HS-27A (cell line): Measurements from ENCODE around the gene NLRP11.
"Not testable (repeated sequence)": the region's sequence is repeated elsewhere in the genome, so short reads cannot be mapped to it uniquely, and the experiment has no call there.

Experiments
- DNase-seq: peaks from one replicate; pipeline ENCODE4 v3.0.0-alpha.2; 2012; ENCODE audit warnings: low read depth, missing footprints

The NLRP11 gene

GRCh38 chr19:55777528-55777927, 54.3 kb downstream of the NLRP11 start:
- no peak for DNase-seq

GRCh38 chr19:55769632-55770031, 62.2 kb downstream of the NLRP11 start:
- not testable (repeated sequence) for DNase-seq

GRCh38 chr19:55768818-55769217, 63.0 kb downstream of the NLRP11 start, which contains the start of gene RFPL4AL1:
Gene RFPL4AL1 (plus strand): TSS chr19:55769118. CDS start chr19:55771805, 2,687 bp downstream.
- DNase-seq = not testable (repeated sequence)

- DNase-seq = no peak
These were observed 65.3 kb downstream of the NLRP11 start for GRCh38 chr19:55766466-55766865.

DNA sequence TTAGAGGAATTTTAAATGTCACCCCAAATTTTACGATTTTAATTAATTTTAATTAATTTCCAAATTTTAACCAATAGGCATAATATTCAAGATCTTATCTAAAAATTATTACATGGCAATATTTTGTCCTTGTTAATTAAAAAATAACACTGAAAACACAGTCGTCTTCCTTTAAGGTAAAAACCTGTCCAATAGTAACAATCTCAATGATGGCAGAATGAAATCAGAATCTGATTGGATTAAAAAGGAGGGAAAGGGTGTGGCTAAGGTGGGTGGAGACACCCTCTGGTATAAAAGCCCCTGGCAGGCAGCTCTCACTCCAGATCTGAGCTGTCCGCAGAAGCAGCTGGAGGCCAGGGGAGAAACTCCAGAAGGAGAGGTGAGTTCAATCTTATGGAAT, 73.0 kb downstream of the NLRP11 start, which contains the start of gene RFPL4A:
Gene RFPL4A (plus strand): TSS at position 301 of the 400 bp plus-strand sequence. CDS start 2,704 bp downstream, outside the sequence.
- not testable (repeated sequence) for DNase-seq

- not testable (repeated sequence) for DNase-seq
These were observed 75.0 kb downstream of the NLRP11 start for GRCh38 chr19:55756808-55757207.

- no peak for DNase-seq
These were observed 78.4 kb downstream of the NLRP11 start for GRCh38 chr19:55753401-55753800.

- DNase-seq = no peak
These were observed 81.1 kb downstream of the NLRP11 start for GRCh38 chr19:55750715-55751114.

DNA sequence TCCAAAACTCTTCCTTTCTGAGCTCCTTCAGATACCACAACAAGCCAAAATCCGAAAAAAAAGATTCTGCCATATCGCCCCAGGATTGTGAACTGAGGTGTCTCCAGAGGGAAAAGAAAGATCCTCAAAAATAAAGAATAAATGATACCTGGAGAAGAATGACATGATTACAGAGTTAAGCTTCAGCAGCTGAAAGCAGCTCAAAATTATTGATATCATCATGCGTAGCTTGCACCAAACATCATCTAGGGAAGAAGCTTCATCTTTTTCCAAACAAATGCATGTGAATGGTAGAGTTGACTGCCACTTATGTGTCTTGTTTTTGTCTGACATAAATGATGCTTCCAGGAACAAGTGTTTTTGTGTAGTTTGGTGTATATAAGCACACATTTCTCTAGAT, 93.5 kb downstream of the NLRP11 start, which contains the start of gene NLRP9:
Gene NLRP9 (minus strand): TSS at position 101 of the 400 bp plus-strand sequence. CDS start 28 bp downstream, at position 73.
- DNase-seq = no peak
